Transverse colon (tissue), 4 donors: ENCODE data around the gene ZDHHC11. TPM values are rescaled to one million over a fixed set of nuclear protein-coding genes. Genes with fewer than 3 reads are reported as not detected.
A peak's percentile ranks its signal among the peaks of the same experiment; 100 is the strongest.
"Not testable (repeated sequence)": the region's sequence is repeated elsewhere in the genome, so short reads cannot be mapped to it uniquely, and the experiment has no call there.

ENCODE experiments used
- DNase-seq: peaks from one replicate; pipeline ENCODE4 v3.0.0-alpha.2; 2019
- H3K27ac ChIP-seq, 4 donors: fragments of 200-600 bp; sonication (generic); 2 replicates each; pipeline ENCODE4 v1.5.1; 2016 to 2018; ENCODE audit warnings: inconsistent platforms in 4 of 4
- H3K27me3 ChIP-seq: fragments of 200-600 bp; sonication (generic); 2 replicates; pipeline ENCODE4 v1.5.1; 2017; ENCODE audit warnings: inconsistent platforms
- H3K36me3 ChIP-seq, 4 donors: fragments of 200-600 bp; sonication (generic); 2 replicates each; pipeline ENCODE4 v1.5.1; 2017 to 2019; ENCODE audit warnings: inconsistent platforms in 4 of 4
- H3K4me1 ChIP-seq, 4 donors: fragments of 200-600 bp; sonication (generic); 2 replicates each; pipeline ENCODE4 v1.5.1; 2017 to 2020; ENCODE audit warnings: inconsistent platforms in 4 of 4
- H3K4me3 ChIP-seq, 4 donors: fragments of 200-600 bp; sonication (generic); 1 replicate in 1 of 4; 2 replicates in 3 of 4; pipeline versions ENCODE4 v1.5.1 to v1.6.1; 2017 to 2019; ENCODE audit warnings: inconsistent platforms in 4 of 4
- H3K9me3 ChIP-seq, 2 donors: fragments of 200-600 bp; sonication (generic); 2 replicates each; pipeline ENCODE4 v1.5.1; 2017 to 2019; ENCODE audit warnings: inconsistent platforms in 2 of 2
- CTCF ChIP-seq, 5 experiments: fragments of 200-600 bp in 3 of 5; fragments of 450-650 bp in 2 of 5; sonication (generic) in 3 of 5; IDR thresholded peaks; 1 replicate in 2 of 5; 2 replicates in 3 of 5; pipeline ENCODE4 v1.5.1; 2016 to 2017; ENCODE audit warnings: antibody characterized with exemption in 5 of 5, inconsistent platforms in 3 of 5, mild to moderate bottlenecking in 2 of 5, moderate library complexity in 1 of 5
- EP300 ChIP-seq: sonication (generic); formaldehyde crosslinking; IDR thresholded peaks from one replicate; pipeline ENCODE4 v1.6.1; 2017; ENCODE audit warnings: antibody characterized with exemption, low read depth
- POLR2A ChIP-seq: fragments of 450-650 bp; IDR thresholded peaks from one replicate; pipeline ENCODE4 v1.6.1; 2016; ENCODE audit warnings: antibody characterized with exemption, mild to moderate bottlenecking, moderate library complexity
- POLR2AphosphoS5 ChIP-seq, 3 donors: sonication (generic); formaldehyde crosslinking; IDR thresholded peaks; one replicate each; pipeline ENCODE4 v1.6.1; 2016; ENCODE audit warnings: antibody characterized with exemption in 3 of 3
- WGBS, 2 donors: methylation state at CpG; one replicate each; pipeline ENCODE4 v1.1.5; 2018; ENCODE audit warnings: low coverage in 1 of 2; 5-methylcytosine and 5-hydroxymethylcytosine counted together
- in situ Hi-C, 4 donors: fragments of 200-750 bp; cut with MboI; loops; one replicate each; pipeline versions ENCODE4 v1.15.0 to v1.15.1; 2017; ENCODE audit warnings: low sequenced_read_pairs in 3 of 4, low pct_ligation_motif_present in 1 of 4, low pct_unique_long_range_greater_than_20kb in 1 of 4
- intact Hi-C: fragments of 100-400 bp; cut with DNase I; formaldehyde crosslinking; loops from one replicate; pipeline ENCODE4 v1.15.1; 2023; ENCODE audit warnings: low total_unique reads
- total RNA-seq, 4 donors: library from RNA; depleted of rRNA; stranded (reverse); fragments of >200 nt; gene quantifications; one replicate each; pipeline ENCODE4 v1.1.0, GENCODE V29; 2016

Gene ZDHHC11
- total RNA-seq, 4 donors from 2014 or later = 1.2 to 15.0 (median 10.6) TPM

DNA sequence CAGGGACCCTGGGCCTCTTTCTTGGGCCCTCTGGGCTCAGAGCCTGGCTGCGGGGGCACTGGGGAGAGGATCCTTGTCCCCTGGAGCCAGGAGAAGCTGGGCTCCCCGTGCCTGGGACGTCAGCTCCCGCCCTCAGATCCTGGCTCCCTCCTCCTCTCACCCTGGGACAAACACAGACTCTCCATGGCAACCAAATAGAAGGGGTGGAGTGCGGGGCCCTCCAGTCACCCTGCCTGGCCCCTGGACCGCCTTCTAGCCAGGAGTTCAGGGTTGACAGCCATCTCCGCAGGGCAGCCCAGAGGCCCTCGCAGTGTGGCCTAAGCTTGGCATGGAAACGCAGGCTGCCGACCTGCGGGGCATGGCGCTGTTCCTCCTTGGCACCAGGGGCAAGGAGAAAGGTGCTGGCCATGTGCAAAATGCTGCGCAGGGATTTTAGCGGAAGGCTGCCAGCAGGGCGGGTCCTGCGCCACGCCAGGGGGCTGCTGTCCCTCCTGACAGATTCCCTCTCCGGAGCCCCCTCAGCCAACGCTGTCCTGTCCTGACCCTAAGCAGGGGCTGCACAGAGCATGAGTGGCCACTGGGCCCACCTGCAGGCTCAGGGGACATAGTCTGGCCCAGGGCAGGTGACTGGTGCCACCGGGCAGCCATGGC lies 1.0 kb downstream of the ZDHHC11 start:
- TF ChIP-seq CTCF (IDR thresholded peaks at IDR 0.05) (no peak), EP300 (no peak), POLR2AphosphoS5 (IDR thresholded peaks at IDR 0.05) (no peak), POLR2A (no peak)
- Histone ChIP-seq H3K27ac (no peak overlapping the region), H3K4me1 (peaks cover 0 to 8% (median 2%) of the 10 kb centered on the region in 4 donors), H3K36me3 (no peaks in the 10 kb centered on the region), H3K4me3 (no peak overlapping the region), H3K27me3 (peaks cover 31% of the 10 kb centered on the region), H3K9me3 (no peaks in the 10 kb centered on the region)
- 65% methylated on average over 20 of the region's 20 CpGs; no CpG with 5 or more reads in 1 of the 2 donors for WGBS, 2 donors
- intact Hi-C loops = no loop called here
- DNase-seq = no peak
- in situ Hi-C loops = no loop called here

GRCh38 chr5:848671-849111 lies 2.1 kb downstream of the ZDHHC11 start:
- no peak overlapping the region for H3K27ac ChIP-seq
- 93% methylated on average over 5 of the region's 14 CpGs; no CpG with 5 or more reads in 1 of the 2 donors for WGBS, 2 donors
- intact Hi-C loops = no loop called here
- no peak for DNase-seq
- in situ Hi-C loops = no loop called here
- TF ChIP-seq CTCF (IDR thresholded peaks at IDR 0.05) (no peak), POLR2A (no peak), POLR2AphosphoS5 (IDR thresholded peaks at IDR 0.05) (no peak), EP300 (no peak)
- no peaks in the 10 kb centered on the region for H3K36me3 ChIP-seq
- H3K4me1 ChIP-seq = peaks cover 0 to 8% (median 2%) of the 10 kb centered on the region in 4 donors
- no peaks in the 10 kb centered on the region for H3K9me3 ChIP-seq
- peaks cover 31% of the 10 kb centered on the region for H3K27me3 ChIP-seq
- H3K4me3 ChIP-seq = no peak overlapping the region

GRCh38 chr5:847736-848135 lies 3.0 kb downstream of the ZDHHC11 start:
- in situ Hi-C loops, H3K4me1 ChIP-seq, H3K27ac ChIP-seq, intact Hi-C loops, H3K4me3 ChIP-seq, H3K36me3 ChIP-seq, H3K9me3 ChIP-seq: not testable (repeated sequence)
- H3K27me3 ChIP-seq = peaks cover 31% of the 10 kb centered on the region
- peak; percentile 4 for DNase-seq
- WGBS, 2 donors = 96% methylated on average over 4 of the region's 7 CpGs; no CpG with 5 or more reads in 1 of the 2 donors

DNA sequence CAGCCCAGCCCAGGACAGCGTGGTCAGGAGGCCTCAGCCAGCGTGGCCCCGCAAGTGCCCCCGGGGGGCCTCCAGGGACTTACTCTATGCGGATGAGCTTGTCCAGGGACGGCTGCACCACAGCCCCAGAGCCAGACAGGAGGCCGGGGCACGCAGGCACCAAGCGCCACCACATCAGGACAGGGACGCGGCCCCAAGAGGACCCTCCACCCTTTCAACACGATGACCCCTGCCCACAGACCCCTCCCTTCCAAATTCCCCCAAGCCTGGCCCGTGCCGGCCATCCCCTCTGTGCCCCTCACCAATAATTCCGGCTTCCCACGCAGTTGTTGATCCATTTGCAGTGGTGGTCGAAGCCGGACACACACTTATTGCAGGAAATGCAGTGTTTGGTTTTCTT lies 3.6 kb downstream of the ZDHHC11 start:
- WGBS, 2 donors = 85% methylated on average over 12 of the region's 18 CpGs; no CpG with 5 or more reads in 1 of the 2 donors
- intact Hi-C loops, H3K36me3 ChIP-seq, H3K4me1 ChIP-seq, H3K4me3 ChIP-seq, H3K9me3 ChIP-seq, H3K27ac ChIP-seq, in situ Hi-C loops: not testable (repeated sequence)
- peaks cover 27% of the 10 kb centered on the region for H3K27me3 ChIP-seq
- DNase-seq = peak; percentile 5

- H3K4me3 ChIP-seq, intact Hi-C loops, H3K9me3 ChIP-seq, H3K27ac ChIP-seq, in situ Hi-C loops, H3K4me1 ChIP-seq, H3K36me3 ChIP-seq: not testable (repeated sequence)
- DNase-seq = peak; percentile 5
- WGBS, 2 donors = 74% methylated on average over 5 to 18 of the region's 18 CpGs
- peaks cover 23% of the 10 kb centered on the region for H3K27me3 ChIP-seq
These were observed 4.1 kb downstream of the ZDHHC11 start for GRCh38 chr5:846602-847091.

DNA sequence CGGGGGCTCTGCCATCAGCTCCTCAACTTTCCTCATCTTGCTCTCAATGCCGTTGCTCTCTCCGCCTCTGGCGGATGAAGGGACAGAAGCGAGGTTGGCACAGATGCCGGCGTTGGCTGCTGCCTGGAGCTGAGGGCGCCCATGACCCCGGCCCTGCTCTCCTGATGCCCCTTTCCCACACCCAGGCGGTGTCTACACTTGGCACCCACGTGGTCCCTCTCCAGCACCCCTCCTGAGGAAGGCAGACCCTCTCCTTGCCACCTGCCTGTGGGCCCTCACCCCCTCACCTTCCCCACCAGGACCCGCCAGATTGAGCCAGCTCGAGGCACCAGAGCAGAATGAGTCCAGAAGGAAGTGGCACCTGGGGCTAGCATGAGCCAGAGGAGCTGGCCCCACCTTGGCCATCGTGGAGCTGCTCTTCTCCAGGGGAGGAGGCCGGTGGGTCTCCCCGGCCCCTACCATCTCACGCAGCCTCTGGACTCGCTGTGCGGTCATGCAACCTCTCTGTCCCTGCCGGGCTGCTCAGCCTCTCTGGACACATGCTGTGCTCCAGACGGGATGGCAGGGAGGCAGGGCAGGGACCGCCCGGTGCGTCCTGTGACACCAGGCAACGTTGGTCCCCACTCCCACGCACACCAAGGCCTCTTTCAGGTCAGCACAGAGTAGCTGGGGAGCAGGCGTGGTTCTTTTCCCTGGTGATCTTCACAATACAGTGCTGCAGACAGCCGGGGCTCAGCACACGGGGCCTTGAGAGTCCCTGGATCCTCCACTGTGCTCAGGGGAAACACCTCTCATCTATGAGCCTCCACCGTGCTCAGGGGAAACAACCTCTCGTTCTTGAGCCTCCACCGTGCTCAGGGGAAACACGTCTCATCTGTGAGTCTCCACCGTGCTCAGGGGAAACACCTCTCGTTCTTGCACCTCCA lies 4.8 kb downstream of the ZDHHC11 start:
- intact Hi-C loops, H3K9me3 ChIP-seq, H3K4me1 ChIP-seq, H3K27ac ChIP-seq, H3K4me3 ChIP-seq, H3K36me3 ChIP-seq, in situ Hi-C loops: not testable (repeated sequence)
- peak; percentile 5 for DNase-seq
- 82% methylated on average over 25 of the region's 35 CpGs; no CpG with 5 or more reads in 1 of the 2 donors for WGBS, 2 donors
- H3K27me3 ChIP-seq = peaks cover 16% of the 10 kb centered on the region

- WGBS, 2 donors = 87 to 95% methylated on average over 7 to 16 of the region's 21 CpGs
- intact Hi-C loops, H3K27ac ChIP-seq, H3K9me3 ChIP-seq, H3K4me1 ChIP-seq, H3K4me3 ChIP-seq, H3K27me3 ChIP-seq, in situ Hi-C loops, H3K36me3 ChIP-seq: not testable (repeated sequence)
- peak; percentile 7 for DNase-seq
These were observed 5.6 kb downstream of the ZDHHC11 start for GRCh38 chr5:845031-845675.

GRCh38 chr5:844426-844825 lies 6.4 kb downstream of the ZDHHC11 start:
- intact Hi-C loops, H3K27me3 ChIP-seq, DNase-seq, H3K9me3 ChIP-seq, H3K4me3 ChIP-seq, H3K36me3 ChIP-seq, in situ Hi-C loops, H3K4me1 ChIP-seq, H3K27ac ChIP-seq: not testable (repeated sequence)
- 80 to 90% methylated on average over 1 to 16 of the region's 16 CpGs for WGBS, 2 donors
